DMS53 treated with DMSO at 0.1 percent for 48 hours (cell line): Measurements from ENCODE around the gene ATP2B2.
"Not testable (repeated sequence)": the region's sequence is repeated elsewhere in the genome, so short reads cannot be mapped to it uniquely, and the experiment has no call there.

ENCODE experiments used
- DNase-seq: peaks from one replicate; lab custom pipeline; 2025; ENCODE audit not compliant: unreplicated experiment; lab: John Stamatoyannopoulos, UW

ATP2B2 gene

DNA sequence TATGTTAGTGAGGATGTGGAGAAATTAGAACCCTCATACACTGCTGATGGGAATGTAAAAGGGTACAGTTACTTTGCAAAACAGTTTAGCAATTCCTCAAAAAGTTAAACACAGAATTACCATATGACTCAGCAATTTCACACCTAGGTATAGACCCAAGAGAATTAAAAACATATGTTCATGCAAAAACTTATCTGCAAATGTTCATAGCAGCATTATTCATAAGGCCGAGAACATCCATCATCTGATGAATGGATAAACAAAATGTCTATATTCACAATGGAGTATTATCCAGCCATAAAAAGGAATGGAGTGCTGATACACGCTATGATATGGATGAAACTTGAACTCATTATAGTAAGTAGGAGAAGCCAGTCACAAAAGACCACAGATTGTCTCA is 194.8 kb downstream of the ATP2B2 start:
- DNase-seq, result no peak

DNA sequence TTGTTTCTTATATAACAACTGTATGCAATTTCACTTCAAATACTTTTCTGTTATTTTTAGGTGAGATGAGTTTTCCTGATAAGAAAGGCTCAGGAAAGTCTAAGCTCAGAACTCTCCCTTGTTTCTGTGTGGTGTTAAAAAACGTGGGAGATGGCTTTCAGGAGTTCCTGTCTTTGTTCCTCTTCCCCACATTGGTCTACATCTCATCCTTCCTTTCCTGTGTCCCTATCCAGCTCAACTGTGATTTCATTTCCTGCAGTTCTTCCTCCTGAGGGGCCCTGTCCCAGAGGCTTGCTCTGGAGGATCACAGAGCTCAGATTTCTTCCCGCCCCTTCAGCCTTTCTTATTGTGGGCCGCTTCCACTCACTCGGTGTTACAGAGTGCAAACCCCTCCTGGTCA is 195.7 kb downstream of the ATP2B2 start:
- DNase-seq, result no peak

DNA sequence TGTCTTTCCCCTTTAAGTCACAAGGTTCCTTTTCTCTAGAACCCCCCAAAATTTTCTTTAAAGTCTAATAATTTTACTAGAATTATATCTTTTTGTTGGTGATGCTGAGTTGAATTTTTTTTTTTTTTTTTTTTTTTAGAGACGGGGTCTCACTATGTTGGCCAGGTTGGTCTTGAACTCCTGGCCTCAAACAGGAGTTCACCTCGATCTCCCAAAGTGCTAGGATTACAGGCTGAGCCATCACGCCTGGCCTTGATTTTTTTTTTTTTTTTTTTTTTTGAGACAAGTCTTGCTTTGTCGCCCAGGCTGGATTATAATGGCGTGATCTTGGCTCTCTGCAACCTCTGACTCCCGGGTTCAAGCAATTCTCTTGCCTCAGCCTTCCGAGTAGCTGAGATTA is 196.7 kb downstream of the ATP2B2 start:
- no peak for DNase-seq

DNA sequence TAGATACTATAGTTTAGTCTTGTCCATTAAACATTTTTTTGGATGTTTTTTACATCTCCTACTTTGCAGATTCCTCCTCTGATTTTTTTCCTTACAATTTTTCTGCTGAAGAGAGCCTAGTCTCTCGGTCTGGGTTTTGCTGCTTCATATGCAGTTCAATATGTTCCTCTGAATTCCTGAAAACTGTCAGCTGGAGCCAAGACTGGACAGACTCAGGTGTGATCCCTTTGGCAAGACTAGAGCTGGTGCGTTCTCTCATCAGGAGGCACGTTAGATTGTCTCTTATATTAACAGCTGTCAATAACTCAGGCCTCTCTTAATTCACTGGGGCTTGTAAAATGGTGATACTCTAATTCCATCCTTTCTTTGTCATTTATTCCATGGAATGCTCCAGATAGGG is 199.2 kb downstream of the ATP2B2 start:
- no peak for DNase-seq

DNA sequence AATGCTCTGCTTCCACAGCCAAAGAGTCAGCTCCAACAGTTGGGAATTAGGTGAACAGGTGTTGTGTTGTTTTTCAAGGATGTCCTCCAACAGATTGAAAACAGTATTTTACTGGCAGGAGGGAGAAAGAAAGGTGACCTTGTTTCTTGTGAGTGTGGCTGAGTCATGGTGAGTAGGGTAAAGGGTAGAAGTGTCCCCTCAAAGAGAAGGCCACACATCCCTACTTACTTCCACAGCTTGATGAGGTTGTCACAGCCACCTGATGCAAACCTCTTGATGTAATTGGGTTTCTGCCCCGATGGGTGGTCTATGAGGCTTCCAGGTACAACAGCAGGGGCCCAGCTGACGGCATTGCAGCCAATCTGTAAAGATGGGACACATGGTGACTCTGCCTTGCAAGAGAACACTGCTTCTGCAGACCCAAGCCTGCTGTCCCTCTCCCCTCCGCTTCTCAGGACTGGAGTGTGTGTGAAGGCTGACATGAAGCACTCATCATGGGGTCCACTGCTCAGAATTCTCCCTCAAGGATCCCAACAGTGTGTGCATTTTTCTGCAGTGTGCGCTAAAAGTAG is 200.0 kb downstream of the ATP2B2 start:
- DNase-seq, result no peak

DNA sequence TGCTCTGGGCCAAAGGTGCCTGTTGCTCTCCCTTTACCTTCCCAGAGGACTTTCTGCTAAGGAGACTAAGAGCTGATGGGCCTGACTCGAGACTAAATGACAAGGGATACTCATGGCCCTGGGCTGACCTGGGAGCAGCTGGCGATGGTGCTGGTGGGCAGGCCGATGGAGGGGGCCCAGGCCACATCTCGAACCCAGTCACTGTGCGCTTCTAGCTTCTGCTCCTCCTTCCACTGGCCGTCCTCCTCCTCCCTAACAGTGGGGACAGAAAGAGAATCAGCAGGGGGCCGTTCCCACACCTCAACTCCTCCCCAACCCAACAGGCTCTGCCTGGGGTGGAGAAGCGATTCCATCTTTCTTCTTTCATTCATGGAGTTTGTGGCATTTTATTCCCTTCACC is 200.5 kb downstream of the ATP2B2 start:
- no peak for DNase-seq

DNA sequence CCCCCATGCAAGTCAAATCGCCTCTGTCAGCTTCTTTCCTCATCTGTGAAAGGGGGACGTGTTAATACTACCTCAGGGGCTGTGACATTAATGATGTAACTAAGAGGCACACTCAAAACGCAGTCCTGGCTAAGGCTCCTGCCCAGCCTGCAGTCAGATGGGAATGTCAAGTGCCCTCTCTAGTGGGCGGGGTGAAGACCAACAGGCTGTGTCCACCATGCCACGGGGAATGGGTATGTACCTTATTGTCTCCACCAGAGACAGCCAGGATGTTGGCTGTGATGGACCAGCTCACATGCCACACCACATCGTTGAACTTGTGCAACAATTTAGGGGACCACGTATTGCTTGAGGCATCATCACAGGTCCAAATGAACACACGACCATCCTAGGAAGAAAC is 201.6 kb downstream of the ATP2B2 start:
- DNase-seq, result no peak

DNA sequence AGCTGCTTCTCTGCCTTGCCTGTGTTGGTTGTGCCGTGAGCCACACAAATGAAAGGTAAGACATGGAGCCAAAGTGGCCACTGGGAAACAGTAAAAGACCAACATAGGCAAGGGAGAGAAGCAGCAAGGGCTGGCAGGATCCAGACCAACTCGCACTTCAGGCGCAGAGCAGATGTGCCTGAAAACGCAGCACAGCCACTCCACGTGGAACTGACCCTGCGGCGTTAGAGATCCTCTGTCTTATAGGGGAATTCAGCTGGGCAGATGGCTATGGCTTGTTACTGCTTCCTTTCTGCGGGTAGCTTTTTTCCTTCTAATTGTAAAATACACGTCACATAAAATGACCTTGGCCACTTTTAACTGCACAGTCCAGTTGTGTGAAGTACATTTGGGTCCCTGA is 202.3 kb downstream of the ATP2B2 start:
- no peak for DNase-seq

DNA sequence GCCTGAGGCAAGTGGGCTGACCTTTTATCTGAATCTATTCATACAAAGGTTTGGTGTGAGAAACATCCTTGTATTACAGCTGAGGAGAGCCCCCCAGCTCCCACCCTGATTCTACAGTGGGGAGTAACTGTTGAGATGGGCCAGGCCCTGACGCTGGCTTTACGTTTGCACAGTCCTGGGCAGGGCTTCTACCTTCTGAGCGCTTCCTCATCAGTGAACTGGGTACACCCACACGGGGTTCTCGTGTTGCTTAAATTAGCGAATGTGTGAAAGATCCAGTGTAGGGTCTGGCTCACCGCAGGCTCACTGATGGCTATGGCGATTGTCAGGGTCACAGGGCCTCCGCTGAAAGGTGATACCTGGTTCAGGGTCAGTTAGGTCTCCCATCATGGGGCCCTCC is 205.3 kb downstream of the ATP2B2 start:
- DNase-seq, result no peak

DNA sequence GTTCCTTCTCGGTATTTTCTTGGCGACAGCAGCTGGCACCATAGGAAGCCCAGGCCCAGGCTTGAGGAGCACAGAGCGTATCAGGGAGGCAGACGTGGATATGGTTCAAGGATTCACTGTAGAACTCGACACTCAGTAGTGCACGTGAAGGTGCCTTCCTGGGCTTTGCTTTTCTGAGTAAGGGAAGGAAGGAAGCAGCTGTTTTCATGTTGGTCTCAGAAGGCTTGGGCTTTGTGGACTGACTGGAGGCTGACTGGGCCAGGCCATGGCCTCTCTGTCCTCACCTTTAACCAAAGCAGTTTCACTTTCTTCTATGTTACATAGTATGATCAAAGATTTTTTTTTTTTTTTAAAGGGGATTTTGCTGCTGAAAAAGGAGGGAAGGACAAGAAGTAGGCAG is 205.7 kb downstream of the ATP2B2 start:
- DNase-seq, result no peak

DNA sequence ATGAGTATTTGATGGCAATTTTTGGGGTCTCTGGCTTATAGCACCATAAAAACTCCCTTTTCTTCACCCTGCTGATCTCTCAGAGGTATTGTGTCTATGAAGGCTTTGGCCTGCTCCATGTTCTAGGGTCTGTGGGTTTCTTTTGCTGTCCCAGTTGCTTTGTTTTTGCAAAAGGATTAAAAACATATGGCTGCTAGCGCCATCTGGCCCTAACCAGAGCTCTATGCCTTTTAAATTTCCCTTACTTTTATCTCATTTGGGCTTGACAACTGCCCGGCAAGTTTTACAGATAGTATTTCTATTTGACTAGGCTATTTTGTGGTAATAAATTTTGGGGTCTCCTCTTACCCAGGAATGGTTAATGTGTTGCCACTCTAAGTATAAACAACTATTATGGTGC is 206.2 kb downstream of the ATP2B2 start:
- no peak for DNase-seq

DNA sequence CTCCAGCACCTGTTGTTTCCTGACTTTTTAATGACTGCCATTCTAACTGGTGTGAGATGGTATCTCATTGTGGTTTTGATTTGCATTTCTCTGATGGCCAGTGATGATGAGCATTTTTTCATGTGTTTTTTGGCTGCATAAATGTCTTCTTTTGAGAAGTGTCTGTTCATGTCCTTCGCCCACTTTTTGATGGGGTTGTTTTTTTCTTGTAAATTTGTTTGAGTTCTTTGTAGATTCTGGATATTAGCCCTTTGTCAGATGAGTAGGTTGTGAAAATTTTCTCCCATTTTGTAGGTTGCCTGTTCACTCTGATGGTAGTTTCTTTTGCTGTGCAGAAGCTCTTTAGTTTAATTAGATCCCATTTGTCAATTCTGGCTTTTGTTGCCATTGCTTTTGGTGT is 207.3 kb downstream of the ATP2B2 start:
- DNase-seq, result not testable (repeated sequence)

DNA sequence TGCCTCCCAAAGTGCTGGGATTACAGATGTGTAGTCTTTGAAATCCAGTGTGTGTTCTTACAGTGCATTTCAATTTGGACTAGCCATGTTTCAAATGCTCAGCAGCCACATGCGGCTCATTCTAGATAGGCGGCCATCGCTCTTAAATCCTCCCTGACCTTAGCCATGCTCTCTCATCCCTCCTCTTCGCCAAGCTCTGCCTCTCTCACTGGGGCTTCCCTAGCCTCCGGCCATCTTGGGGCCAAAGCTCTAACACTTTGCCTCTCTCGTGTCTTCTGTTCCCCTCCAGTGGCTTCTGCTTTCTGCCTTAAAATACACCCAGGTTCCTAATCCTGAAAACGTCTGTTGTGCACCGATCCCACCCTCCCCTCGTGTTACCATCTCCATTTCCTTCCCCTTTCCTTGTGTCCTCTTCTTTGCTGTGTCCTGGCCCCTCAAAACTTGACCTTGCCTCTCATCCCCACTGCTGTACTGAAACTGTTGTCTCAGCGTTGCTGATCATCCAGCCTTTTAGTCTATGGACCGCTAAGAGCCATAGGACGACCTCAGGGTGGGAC is 211.3 kb downstream of the ATP2B2 start:
- DNase-seq, result no peak

DNA sequence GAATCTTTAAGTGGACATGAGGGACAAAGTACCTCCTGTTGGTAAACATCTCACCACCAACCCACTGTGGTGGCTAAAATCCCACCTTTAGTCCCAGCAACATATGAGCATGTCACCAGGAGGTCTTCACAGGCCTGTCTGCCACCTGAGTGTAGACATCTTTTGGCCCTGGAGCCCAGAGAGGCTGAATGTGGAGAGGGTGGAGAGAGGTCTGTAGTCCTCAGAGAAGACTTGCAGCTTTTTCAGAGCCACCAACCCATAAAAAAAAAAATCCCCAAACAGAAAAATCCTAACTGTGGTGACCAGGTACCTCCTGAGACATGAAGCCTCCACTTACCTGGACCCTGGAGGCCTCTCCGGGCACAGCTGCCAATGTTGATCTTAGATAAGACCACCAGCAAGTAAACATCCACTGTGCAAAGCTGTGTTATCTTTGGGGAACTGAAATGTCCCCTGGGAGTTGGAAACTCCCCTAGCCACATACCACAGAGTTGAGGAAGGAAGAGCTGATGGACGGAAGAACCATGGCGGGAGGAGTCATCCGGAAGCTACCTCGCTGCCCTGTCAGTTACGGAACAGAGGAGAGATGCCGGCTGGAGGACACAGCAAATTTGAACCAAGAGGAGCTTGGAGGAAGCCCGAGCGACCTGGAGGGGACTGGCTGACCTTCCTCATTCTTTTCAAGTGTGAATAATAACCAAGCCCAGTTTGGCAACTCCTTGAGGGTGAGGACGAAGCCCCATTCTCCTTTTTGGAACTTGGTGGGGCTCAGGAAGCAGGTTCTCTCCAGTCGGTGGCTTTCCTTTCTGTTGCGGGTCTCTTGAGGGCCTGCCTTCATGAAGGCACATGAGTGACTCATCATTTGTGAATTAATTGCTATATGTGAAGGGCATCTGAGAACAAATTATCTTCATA is 212.6 kb downstream of the ATP2B2 start, which contains the start of gene GHRL:
TSS of gene GHRL (minus strand) at position 443 of the 915 bp plus-strand sequence. CDS start 2,767 bp downstream, outside the sequence.
- DNase-seq, result no peak

DNA sequence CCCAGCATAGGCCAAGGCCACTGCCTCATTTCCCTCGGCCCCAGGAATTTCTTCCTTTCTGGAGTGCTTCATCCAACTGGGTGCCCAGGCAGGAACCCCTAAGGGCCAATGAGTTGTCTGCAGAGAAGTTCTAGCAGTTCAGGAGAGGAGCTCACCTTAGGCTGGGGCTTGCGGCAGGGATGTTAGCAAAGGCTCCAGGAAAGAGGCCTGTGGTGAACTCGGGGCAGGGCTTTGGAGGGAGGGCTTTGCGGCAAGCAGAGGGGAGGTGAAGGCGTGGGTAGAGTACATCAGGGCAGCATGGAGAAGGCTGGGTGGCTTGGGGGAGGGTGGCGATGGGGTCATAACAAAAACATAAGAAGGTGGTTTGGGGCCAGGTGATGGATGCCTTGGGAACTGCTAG is 213.7 kb downstream of the ATP2B2 start:
- no peak for DNase-seq

DNA sequence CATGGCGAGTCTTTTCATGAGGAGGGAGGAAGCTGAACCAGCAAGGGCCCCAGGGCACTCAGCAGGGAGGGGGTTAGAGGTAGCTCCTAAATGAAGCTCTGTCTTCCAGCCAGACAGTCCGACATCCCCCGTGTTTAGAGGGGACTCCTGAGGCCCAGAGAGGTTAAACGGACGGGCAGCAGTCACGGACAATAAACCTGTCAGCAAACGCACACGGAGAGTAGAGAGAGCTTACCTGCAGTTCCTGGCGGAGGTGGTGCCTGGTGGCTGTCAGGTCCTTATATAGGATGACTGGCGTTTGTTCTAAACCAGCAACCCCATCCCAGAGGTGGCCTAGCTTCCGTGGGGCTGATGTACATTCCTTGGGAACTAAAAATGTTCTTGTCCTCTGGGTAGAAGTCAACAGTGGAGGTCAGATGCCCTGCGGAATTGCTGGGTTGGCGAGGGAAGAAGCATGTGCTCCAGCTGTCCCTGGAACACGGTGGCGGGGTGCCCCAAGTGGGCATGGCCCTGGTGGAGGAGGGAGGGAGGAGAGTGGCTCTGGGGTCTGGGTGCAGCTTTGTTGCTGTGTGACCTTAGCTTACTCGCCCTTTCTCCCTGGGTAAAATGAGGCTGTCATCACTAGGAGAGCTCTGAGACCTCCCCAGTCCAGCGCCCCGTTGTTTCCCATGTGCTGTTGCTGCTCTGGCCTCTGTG is 214.8 kb downstream of the ATP2B2 start:
- no peak for DNase-seq

DNA sequence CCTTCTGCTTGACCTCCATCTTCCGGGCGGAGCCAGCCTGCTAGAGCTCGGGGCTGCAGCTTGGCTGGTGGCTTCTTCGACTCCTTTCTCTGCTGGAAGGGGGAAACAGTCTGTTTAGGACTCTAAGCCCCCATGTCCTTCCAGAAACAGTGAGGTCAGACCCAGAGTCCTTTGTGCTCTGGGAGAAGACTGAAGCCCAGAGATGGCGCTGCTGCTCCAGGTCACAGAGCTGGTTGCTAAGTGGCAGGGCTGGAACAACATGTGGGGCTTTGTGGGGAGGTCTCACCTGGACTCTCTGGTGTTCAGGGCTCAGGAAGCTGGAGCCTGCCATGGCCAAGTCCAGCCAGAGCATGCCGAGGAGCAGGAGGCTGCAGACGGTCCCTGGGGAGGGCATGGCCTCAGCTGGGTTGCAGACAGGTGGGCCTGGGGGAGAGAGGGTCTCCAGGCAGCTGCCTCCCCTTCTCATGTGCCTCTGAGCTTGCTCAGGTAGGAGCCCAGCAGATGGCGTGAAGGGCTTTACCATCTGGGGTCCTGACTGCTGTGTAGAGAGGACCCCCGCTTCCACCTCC is 215.5 kb downstream of the ATP2B2 start:
- DNase-seq, result no peak

DNA sequence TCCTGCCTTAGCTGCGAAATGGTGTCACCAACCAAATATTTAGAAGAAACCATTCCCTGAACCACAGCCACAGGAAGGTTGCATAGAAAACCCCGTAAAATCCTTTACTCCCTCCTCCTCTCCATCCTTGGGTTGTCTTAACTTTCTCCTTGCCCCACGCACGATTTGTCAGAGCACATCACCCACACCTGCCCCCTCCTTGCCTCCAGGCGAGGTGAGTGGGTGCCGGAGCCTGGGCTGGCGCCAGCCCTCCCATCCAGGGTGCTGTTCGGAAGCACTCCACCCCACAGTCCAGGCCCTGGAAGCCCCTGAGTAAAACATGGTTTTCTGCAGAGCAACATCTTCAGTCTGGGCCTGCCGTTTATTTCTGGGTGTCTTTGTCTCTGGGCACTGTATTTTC is 216.3 kb downstream of the ATP2B2 start:
- DNase-seq, result no peak

DNA sequence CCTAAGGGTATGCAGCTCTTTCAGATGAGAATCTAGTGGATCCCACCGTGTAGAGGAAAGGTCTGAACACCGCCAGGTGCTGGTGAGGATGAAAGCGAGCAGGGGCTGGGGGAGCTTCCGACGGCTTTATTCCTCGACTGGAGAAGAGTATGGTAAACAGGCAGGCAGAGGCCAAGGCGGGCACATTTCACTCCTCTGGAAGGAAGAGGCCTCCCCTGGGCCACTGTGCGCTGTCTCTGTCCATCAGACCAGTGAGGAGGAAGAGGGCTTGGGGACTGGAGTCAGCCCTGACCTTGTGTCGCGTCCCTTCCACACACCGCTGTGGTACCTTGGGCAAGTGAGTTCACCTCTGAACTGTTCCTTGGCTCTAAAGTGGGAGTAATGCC is 216.8 kb downstream of the ATP2B2 start:
- DNase-seq, result no peak

DNA sequence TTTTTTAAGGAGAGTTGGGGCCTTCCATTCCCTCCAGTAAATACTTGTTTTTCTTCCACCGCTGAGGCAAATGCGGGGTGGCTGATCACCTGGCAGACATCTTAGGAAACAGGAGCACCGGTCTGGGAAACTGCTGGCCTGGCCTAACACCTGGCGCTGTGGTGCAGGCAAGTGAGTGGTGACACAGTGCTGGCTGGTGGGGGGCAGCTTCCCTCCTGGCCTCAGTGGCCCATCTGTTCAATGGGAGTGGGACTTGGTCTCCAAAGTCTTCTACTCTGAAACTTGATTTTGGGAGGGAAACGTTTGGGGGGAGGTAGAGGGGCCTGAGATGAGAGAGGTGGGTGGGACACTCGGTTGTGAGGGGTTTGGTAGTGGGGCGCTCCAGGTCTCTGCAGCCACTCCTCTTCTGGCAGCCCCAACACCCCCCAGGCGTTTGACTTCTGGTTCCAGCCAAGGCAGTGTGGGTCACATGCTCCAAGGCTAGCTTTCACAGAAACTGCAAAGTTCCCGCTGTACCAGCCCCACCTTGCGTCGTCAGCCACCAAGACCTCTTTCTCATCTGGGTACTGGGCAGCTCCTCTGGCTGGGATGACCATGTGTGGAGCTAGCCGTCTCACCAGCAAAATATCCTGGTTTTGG is 217.3 kb downstream of the ATP2B2 start:
- DNase-seq, result no peak
